Vagina (tissue), 2 donors: ENCODE measurements around the gene FMN2. TPM values are rescaled to one million over a fixed set of nuclear protein-coding genes. Genes with fewer than 3 reads are reported as not detected.

Experiments used
- DNase-seq, 2 donors: peaks; one replicate each; pipeline ENCODE4 v3.0.0-alpha.2; 2017; ENCODE audit errors: extremely low spot score in 2 of 2
- H3K27ac ChIP-seq: fragments of 200-600 bp; sonication (generic); one replicate; pipeline ENCODE4 v1.5.1; 2019
- H3K27me3 ChIP-seq: fragments of 200-600 bp; sonication (generic); one replicate; pipeline ENCODE4 v1.5.1; 2019
- H3K36me3 ChIP-seq, 2 donors: fragments of 200-600 bp; sonication (generic); one replicate each; pipeline ENCODE4 v1.5.1; 2017 to 2019
- H3K4me1 ChIP-seq: fragments of 200-600 bp; sonication (generic); one replicate; pipeline ENCODE4 v1.5.1; 2019
- H3K4me3 ChIP-seq, 2 donors: fragments of 200-600 bp; sonication (generic); 1 replicate in 1 of 2; 2 replicates in 1 of 2; pipeline ENCODE4 v1.5.1; 2016 to 2019
- H3K9me3 ChIP-seq: fragments of 200-600 bp; sonication (generic); one replicate; pipeline ENCODE4 v1.5.1; 2019
- POLR2A ChIP-seq, 2 donors: fragments of 450-650 bp; IDR thresholded peaks; one replicate each; pipeline ENCODE4 v1.6.1; 2017; ENCODE audit warnings: antibody characterized with exemption in 2 of 2, mild to moderate bottlenecking in 2 of 2, moderate library complexity in 2 of 2
- POLR2AphosphoS5 ChIP-seq, 2 donors: sonication (generic); formaldehyde crosslinking; IDR thresholded peaks; one replicate each; pipeline ENCODE4 v1.9.0; 2017; ENCODE audit warnings: antibody characterized with exemption in 2 of 2, mild to moderate bottlenecking in 2 of 2, low read depth in 1 of 2; ENCODE audit not compliant: insufficient read depth in 1 of 2
- intact Hi-C: fragments of 100-400 bp; cut with DNase I; formaldehyde crosslinking; loops from one replicate; pipeline ENCODE4 v1.15.1; 2023
- total RNA-seq: library from RNA; depleted of rRNA; stranded (reverse); fragments of >200 nt; gene quantifications from one replicate; pipeline ENCODE4 v1.2.3, GENCODE V29; 2016
- TF ChIP-seq, protein P1 (sequence below), 3 experiments: fragments of 450-650 bp in 2 of 3; fragments of 200-600 bp in 1 of 3; sonication (generic) in 1 of 3; IDR thresholded peaks; one replicate each; pipeline ENCODE4 v1.5.1; 2017 to 2019; ENCODE audit warnings: antibody characterized with exemption in 3 of 3, mild to moderate bottlenecking in 2 of 3, moderate library complexity in 2 of 3

FMN2 gene
- total RNA-seq, 1 donor from 2014 or later, result not detected

DNA sequence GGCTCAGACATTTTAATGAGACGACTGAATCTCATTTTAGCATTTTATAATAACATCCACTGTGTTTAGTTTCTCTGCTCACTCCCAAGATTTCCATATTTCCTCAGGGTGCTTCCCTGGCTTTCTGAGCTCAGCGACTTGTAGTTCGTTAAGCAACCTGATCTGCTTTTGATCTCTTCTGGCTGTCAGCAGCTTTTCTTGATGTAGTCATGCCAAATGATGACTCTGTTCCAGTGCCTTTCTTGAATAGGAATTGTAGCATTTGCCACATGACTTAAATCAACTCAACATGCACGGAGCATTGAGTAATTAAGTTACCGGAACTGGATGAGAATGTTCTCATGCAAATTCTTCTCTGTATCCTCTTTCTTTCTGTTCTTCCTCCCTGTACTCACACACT lies 246.1 kb downstream of the FMN2 start:
- H3K9me3 ChIP-seq, result no peaks in the 10 kb centered on the region
- no peaks in the 10 kb centered on the region for H3K36me3 ChIP-seq
- DNase-seq, result no peak
- no peaks in the 10 kb centered on the region for H3K4me1 ChIP-seq
- intact Hi-C loops, result no loop called here
- no peaks in the 10 kb centered on the region for H3K27me3 ChIP-seq
- TF ChIP-seq, protein P1, sequence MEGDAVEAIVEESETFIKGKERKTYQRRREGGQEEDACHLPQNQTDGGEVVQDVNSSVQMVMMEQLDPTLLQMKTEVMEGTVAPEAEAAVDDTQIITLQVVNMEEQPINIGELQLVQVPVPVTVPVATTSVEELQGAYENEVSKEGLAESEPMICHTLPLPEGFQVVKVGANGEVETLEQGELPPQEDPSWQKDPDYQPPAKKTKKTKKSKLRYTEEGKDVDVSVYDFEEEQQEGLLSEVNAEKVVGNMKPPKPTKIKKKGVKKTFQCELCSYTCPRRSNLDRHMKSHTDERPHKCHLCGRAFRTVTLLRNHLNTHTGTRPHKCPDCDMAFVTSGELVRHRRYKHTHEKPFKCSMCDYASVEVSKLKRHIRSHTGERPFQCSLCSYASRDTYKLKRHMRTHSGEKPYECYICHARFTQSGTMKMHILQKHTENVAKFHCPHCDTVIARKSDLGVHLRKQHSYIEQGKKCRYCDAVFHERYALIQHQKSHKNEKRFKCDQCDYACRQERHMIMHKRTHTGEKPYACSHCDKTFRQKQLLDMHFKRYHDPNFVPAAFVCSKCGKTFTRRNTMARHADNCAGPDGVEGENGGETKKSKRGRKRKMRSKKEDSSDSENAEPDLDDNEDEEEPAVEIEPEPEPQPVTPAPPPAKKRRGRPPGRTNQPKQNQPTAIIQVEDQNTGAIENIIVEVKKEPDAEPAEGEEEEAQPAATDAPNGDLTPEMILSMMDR (IDR thresholded peaks at IDR 0.05), result no peak
- TF ChIP-seq POLR2AphosphoS5 (IDR thresholded peaks at IDR 0.05; ENCODE audit: insufficient read depth in 1 of 2, low read depth in 1 of 2) (no peak), POLR2A (IDR thresholded peaks at IDR 0.05) (no peak)
- no peak overlapping the region for H3K27ac ChIP-seq
- H3K4me3 ChIP-seq, result no peak overlapping the region

DNA sequence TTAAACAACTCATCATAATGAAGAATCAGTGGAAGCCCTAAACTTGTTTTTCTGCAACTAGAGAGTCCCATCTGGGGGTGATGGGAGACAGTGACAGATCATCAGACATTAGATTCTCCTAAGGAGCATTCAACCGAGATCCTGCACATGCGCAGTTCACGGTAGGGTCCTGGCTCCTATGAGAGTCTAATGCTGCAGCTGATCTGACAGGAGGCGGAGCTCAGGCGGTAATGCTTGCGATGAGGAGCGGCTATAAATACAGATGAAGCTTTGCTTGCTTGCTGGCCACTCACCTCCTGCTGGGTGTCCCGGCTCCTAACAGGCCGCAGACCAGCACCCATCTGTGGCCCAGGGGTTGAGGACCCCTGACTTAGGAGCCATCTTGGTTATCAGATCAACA lies 247.2 kb downstream of the FMN2 start:
- no peak for DNase-seq
- Histone ChIP-seq H3K27me3 (no peaks in the 10 kb centered on the region), H3K4me3 (no peak overlapping the region), H3K9me3 (no peaks in the 10 kb centered on the region), H3K4me1 (no peaks in the 10 kb centered on the region), H3K27ac (no peak overlapping the region), H3K36me3 (no peaks in the 10 kb centered on the region)
- TF ChIP-seq, protein P1 (IDR thresholded peaks at IDR 0.05), result no peak
- TF ChIP-seq POLR2A (IDR thresholded peaks at IDR 0.05) (no peak), POLR2AphosphoS5 (IDR thresholded peaks at IDR 0.05; ENCODE audit: insufficient read depth in 1 of 2, low read depth in 1 of 2) (no peak)
- intact Hi-C loops, result no loop called here

DNA sequence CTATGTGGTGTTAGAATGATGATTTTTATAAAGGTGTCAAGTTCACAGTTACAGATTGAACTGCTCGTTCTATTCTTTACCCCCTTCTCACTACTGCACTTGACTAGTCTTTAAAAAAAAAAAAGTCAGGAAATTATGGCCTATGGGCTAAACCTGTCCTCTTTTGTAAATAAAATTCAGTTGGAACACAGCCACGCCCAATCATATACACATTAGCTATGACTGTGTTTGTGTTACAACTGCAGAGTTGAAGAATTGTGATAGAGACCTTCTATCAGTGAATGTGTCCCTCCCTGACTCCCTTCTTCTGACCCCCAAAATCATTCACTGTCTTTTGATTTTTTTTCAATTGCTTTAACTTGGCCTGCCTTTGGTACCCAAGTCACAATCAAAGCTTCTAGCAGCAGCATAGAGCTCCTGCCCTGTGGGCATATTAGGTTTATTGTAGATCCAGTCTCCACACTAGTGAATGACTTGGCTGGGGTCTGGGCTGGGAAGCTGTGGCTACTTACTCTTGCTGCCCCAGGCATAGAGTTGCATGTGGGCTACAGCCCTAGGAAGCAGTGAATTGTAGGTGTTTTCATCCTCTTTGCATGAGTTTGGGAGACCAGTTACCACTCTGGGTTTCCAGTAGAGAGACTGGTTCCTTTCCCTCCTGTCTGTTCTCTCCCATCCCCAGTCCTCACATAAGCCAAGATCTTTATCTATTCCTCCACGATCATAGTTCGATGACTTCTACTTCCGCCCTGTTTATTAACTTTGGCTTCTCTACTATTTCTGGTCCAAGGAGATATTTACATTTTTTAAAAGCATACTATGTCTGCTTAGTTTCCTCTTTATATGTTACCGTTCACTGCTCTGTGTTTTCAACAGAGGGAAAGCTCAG lies 249.9 kb downstream of the FMN2 start:
- H3K4me1 ChIP-seq, result no peaks in the 10 kb centered on the region
- H3K4me3 ChIP-seq, result no peak overlapping the region
- H3K9me3 ChIP-seq, result no peaks in the 10 kb centered on the region
- H3K36me3 ChIP-seq, result no peaks in the 10 kb centered on the region
- no peaks in the 10 kb centered on the region for H3K27me3 ChIP-seq
- TF ChIP-seq POLR2A (IDR thresholded peaks at IDR 0.05), result no peak
- TF ChIP-seq, protein P1 (IDR thresholded peaks at IDR 0.05), result no peak
- no peak for TF ChIP-seq POLR2AphosphoS5 (IDR thresholded peaks at IDR 0.05; ENCODE audit: insufficient read depth in 1 of 2, low read depth in 1 of 2)
- DNase-seq, result no peak
- intact Hi-C loops, result no loop called here
- no peak overlapping the region for H3K27ac ChIP-seq

DNA sequence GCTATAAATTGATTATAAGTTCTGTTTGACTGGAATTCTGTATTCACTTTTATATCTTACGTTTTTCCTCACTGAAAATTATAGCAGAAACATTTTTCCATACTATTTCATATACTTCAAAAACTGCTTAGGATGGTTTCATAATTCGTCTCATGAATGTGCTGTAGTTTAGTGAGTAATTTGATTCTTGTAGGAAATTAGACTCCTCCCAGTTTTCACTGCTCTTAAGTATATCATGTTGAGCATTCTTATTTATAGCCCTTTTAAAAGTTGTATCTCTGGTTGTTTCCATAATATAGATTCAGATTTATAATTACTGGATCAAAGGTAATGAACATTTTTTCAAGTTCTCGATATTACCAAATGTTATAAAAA lies 250.6 kb downstream of the FMN2 start:
- Histone ChIP-seq H3K36me3 (no peaks in the 10 kb centered on the region), H3K4me3 (no peak overlapping the region)
- intact Hi-C loops, result no loop called here

More for the DNA sequence above, 250.6 kb downstream of the FMN2 start:
- no peak for DNase-seq
- Histone ChIP-seq H3K27ac (no peak overlapping the region), H3K9me3 (no peaks in the 10 kb centered on the region), H3K27me3 (no peaks in the 10 kb centered on the region), H3K4me1 (no peaks in the 10 kb centered on the region)
- TF ChIP-seq, protein P1 (IDR thresholded peaks at IDR 0.05), result no peak
- TF ChIP-seq POLR2A (IDR thresholded peaks at IDR 0.05), result no peak
- no peak for TF ChIP-seq POLR2AphosphoS5 (IDR thresholded peaks at IDR 0.05; ENCODE audit: insufficient read depth in 1 of 2, low read depth in 1 of 2)
